KBM-7 (cell line): ENCODE results near the gene PRR23C.

ENCODE experiments used
- DNase-seq: peaks from one replicate; pipeline ENCODE4 v3.0.0-alpha.2; 2015
- in situ Hi-C: fragments of 300-500 bp; cut with MboI; formaldehyde crosslinking; loops from 2 replicates; pipeline ENCODE4 v1.14.3; 2020; ENCODE audit warnings: low sequenced_read_pairs, low pct_unique_long_range_greater_than_20kb, mixed read lengths

PRR23C gene

DNA sequence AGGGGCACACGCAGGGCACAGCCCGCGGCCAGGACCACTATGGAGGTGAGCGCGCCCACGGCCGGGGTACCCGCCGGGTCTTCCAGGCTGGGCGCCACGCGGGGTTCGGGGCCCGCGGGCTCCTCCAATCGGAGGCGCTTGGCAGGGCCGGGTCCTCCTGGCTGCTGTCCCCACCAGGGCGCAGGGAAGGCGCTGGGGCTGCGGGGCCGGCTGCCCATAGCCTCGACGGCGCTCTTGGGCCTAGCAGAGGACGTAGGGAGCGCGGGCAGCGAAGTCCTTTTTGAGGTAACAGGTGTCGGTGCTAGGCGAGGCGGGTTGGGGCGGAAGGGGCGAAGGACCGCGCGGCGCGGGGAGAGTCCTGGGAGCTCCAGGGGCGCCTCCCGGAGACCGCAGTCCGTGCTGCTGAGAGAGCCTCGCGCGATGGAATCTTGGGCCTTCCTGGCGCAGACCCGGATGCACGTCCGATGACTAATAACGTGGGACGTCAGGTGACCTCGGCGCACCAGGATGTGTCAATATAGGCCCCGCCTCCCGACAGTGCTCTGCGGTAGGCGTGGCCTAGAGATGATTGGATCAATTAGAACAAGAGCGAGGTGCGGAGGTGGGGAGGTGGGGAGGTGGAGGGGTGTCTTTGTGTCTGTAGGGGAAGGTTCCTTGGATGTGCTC, 38.5 kb downstream of the PRR23C start, which contains the start of gene PRR23A:
Gene PRR23A, minus strand, starts transcription at position 218 of the 666 bp plus-strand sequence. Its CDS starts 0 bp downstream, at position 218.
- DNase-seq = no peak
- in situ Hi-C loops = no loop called here

DNA sequence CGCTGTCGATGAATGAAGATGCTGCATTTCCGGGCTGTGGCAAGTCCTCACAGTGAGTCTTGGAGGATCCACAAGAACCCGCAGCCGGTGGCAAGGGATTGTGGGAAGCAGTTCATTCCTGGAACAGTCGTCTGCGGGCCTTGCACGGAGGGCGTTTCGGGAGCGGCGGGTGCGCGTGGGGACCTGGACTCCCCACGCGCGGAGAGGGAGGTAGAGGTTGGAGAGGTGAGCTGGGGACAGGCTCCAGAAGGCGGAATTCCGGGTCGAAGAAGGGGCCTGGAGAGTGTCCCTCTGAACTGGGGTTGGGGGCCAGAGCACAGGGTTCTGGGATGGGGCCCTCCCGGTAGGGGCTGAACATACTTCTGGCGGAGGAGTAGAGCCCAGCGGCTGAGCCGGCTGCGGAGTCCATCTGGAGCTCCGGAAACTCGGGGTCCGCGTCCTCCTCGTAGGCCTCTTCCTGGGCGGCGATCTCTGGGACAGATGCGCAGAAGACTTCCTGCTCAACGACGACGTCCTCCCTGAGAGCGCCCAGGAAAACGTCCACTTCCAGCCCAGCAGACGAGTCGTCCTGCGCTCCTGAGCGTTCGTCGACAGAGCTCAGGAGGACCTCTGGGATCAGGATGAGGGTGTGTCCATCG, 39.2 kb downstream of the PRR23C start:
- DNase-seq = no peak
- in situ Hi-C loops = no loop called here

DNA sequence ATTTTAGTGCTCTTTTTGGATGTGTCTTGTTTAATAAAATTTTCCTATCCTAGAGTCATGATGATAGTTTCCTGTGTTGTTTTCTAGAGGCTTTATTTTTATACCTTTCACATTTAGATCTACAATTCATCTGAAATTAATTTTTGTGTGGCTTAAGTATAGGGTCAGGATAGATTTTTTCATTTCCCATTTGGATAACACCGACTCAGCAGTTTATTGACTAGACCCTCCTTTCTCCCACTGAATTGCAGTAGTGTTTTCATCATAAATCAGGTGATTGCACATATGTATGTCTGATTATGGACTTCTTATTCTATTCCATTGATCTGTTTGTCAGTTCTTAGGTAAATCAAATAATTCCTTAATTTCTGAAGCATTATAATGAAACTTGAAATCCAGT, 49.0 kb downstream of the PRR23C start:
- no peak for DNase-seq
- in situ Hi-C loops = no loop called here
